DND-41 (cell line): ENCODE measurements around the gene SLC39A11.

ENCODE experiments used
- ATAC-seq: fragments of 200-7000 bp; cut with Tn5 transposase; 3 replicates; pipeline ENCODE4 v1.9.1; 2021; ENCODE audit warnings: low read depth; ENCODE audit not compliant: insufficient read depth
- DNase-seq: peaks from one replicate; pipeline ENCODE4 v3.0.0-alpha.2; 2020
- H2AFZ ChIP-seq: 2 replicates; pipeline ENCODE4 v1.6.0; 2012; ENCODE audit warnings: low read depth, low read length
- H3K27ac ChIP-seq: 2 replicates; pipeline ENCODE4 v1.5.1; 2012; ENCODE audit warnings: low read length, inconsistent platforms
- H3K27me3 ChIP-seq: fragments of 200-600 bp; sonication (generic); 2 replicates; pipeline ENCODE4 v1.6.0; 2012; ENCODE audit warnings: low read length, mild to moderate bottlenecking, inconsistent platforms; ENCODE audit not compliant: insufficient read depth, poor library complexity
- H3K36me3 ChIP-seq: 2 replicates; pipeline ENCODE4 v1.5.1; 2012; ENCODE audit warnings: low read length, inconsistent platforms; ENCODE audit not compliant: insufficient read depth
- H3K4me1 ChIP-seq: 2 replicates; pipeline ENCODE4 v1.5.1; 2012; ENCODE audit warnings: mild to moderate bottlenecking, low read length; ENCODE audit not compliant: insufficient read depth
- H3K4me2 ChIP-seq: 2 replicates; pipeline ENCODE4 v1.6.0; 2012; ENCODE audit warnings: mild to moderate bottlenecking, moderate library complexity, low read length, inconsistent platforms; ENCODE audit not compliant: insufficient read depth
- H3K4me3 ChIP-seq, 2 experiments: fragments of 200-600 bp in 1 of 2; shearing (Covaris generic) in 1 of 2; 2 replicates each; pipeline ENCODE4 v1.5.1; 2012 to 2016; ENCODE audit warnings: inconsistent platforms in 2 of 2, low read length in 2 of 2, mild to moderate bottlenecking in 2 of 2, low read depth in 1 of 2, moderate library complexity in 1 of 2
- H3K79me2 ChIP-seq: 2 replicates; pipeline ENCODE4 v1.6.0; 2012; ENCODE audit warnings: low read length, inconsistent platforms; ENCODE audit not compliant: insufficient read depth
- H3K9ac ChIP-seq: 2 replicates; pipeline ENCODE4 v1.6.0; 2012; ENCODE audit warnings: low read depth, mild to moderate bottlenecking, inconsistent platforms, low read length, moderate library complexity
- H3K9me3 ChIP-seq: 2 replicates; pipeline ENCODE4 v1.5.1; 2012; ENCODE audit warnings: low read length, moderate library complexity, mild to moderate bottlenecking, inconsistent platforms; ENCODE audit not compliant: insufficient read depth, severe bottlenecking
- H4K20me1 ChIP-seq: 2 replicates; pipeline ENCODE4 v1.6.0; 2012; ENCODE audit warnings: low read length; ENCODE audit not compliant: insufficient read depth
- CTCF ChIP-seq: IDR thresholded peaks from 2 replicates; pipeline ENCODE4 v1.5.1; 2012; ENCODE audit warnings: borderline replicate concordance, low read length, moderate library complexity, mild to moderate bottlenecking; ENCODE audit not compliant: poor library complexity, severe bottlenecking; ENCODE audit errors: extremely low read depth
- EZH2 ChIP-seq: IDR thresholded peaks from 3 replicates; pipeline ENCODE4 v1.6.1; 2012; ENCODE audit warnings: borderline replicate concordance, low read depth, mild to moderate bottlenecking, moderate library complexity, low read length, inconsistent platforms; ENCODE audit not compliant: severe bottlenecking

Gene SLC39A11

DNA sequence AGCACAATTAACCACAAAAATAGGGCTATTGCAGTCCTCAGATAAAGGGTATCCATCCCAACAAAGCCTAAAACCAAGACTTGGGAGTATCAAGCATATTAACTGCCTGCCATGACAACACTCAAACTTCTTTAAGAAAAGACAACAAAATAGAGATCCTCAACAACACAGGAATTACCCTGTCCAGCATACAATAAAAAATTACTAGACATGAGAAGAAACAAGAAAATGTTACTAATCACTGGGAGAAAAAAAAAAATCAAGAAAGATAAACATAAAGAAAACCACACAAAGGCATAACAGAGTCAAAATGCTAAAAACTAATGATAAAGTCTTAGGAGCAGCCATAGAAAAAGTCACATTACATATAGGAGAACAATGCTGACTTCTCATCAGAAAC is 73.9 kb downstream of the SLC39A11 start:
- Histone ChIP-seq H3K4me2 (no peak overlapping the region), H3K4me1 (no peaks in the 10 kb centered on the region), H3K9me3 (peaks cover 16% of the 10 kb centered on the region), H3K4me3 (no peak overlapping the region), H3K9ac (no peak overlapping the region), H4K20me1 (no peaks in the 10 kb centered on the region), H2AFZ (no peak overlapping the region), H3K27ac (no peak overlapping the region), H3K27me3 (no peaks in the 10 kb centered on the region), H3K79me2 (no peaks in the 10 kb centered on the region), H3K36me3 (no peaks in the 10 kb centered on the region)
- DNase-seq (no peak), ATAC-seq (no peak)
- TF ChIP-seq CTCF = no peak
- TF ChIP-seq EZH2 = no peak

GRCh38 chr17:73017658-73018057 is 74.8 kb downstream of the SLC39A11 start:
- no peak for DNase-seq
- H3K4me1 ChIP-seq = no peaks in the 10 kb centered on the region
- no peak overlapping the region for H2AFZ ChIP-seq
- peaks cover 16% of the 10 kb centered on the region for H3K9me3 ChIP-seq
- H3K27me3 ChIP-seq = no peaks in the 10 kb centered on the region
- no peaks in the 10 kb centered on the region for H3K79me2 ChIP-seq
- H4K20me1 ChIP-seq = no peaks in the 10 kb centered on the region
- H3K4me3 ChIP-seq = no peak overlapping the region
- H3K36me3 ChIP-seq = no peaks in the 10 kb centered on the region
- no peak overlapping the region for H3K4me2 ChIP-seq
- no peak overlapping the region for H3K9ac ChIP-seq
- no peak for ATAC-seq
- H3K27ac ChIP-seq = no peak overlapping the region
- TF ChIP-seq CTCF = no peak
- TF ChIP-seq EZH2 = no peak

DNA sequence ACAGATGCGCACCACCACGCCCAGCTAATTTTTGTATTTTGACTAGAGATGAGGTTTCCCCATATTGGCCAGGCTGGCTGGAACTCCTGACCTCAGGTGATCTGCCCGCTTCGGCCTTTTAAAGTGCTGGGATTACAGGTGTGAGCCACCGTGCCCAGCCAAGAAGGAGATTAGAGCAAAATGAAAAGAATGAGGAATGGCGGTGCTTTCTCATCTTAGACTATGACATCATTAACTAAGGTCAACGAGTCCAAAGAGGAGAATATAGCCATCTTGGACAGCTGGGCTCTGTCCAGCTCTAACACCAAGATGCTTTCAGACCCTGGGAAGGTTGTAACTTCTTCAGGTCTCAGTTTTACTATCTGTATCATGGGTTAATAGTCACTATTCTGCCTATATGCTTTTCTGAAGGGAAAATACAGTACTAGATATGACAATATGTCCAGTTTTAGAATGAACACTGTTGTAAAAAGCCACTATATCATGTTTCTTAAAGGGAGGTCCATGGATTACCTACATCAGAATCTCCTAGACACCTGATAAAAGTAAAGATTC is 76.7 kb downstream of the SLC39A11 start:
- TF ChIP-seq CTCF = no peak
- no peak for TF ChIP-seq EZH2
- Histone ChIP-seq H4K20me1 (no peaks in the 10 kb centered on the region), H3K4me3 (no peak overlapping the region), H3K9ac (no peak overlapping the region), H3K27me3 (no peaks in the 10 kb centered on the region), H3K4me2 (no peak overlapping the region), H3K36me3 (no peaks in the 10 kb centered on the region), H3K9me3 (peaks cover 12% of the 10 kb centered on the region), H3K27ac (no peak overlapping the region), H3K4me1 (no peaks in the 10 kb centered on the region), H2AFZ (no peak overlapping the region), H3K79me2 (no peaks in the 10 kb centered on the region)
- DNase-seq (no peak), ATAC-seq (no peak)
